HG02852 (cell line): Measurements from ENCODE around the gene RHBDF2.
A peak's percentile ranks its signal among the peaks of the same experiment; 100 is the strongest.

Experiments
- ATAC-seq: cut with Tn5 transposase; IDR thresholded peaks from one replicate; pipeline ENCODE4 v1.9.1; 2021; ENCODE audit warnings: mild to moderate bottlenecking, moderate library complexity; ENCODE audit not compliant: unreplicated experiment

Gene RHBDF2

DNA sequence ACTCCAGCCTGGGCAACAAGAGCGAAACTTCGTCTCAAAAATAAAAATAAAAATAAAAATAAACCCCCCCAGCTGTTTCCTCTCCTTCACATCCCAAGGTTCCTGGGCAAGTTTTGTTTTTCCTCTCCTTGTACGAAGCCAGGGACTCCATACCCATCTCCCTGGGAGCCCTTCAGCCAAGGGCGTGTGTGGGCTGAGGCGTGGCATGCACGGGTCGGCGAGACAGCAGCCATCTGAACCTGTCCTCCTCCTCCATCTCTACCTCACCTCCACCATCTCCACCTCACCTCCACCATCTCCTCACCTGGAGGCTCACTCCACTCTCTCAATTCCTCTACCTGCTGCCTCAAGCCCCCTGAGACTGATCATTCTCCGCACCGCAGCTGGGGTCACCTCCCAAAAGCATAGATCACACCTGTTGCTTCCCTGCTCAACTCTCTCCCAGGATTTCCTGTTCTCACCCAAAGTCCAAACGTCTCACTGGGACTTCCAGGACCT is 16.9 kb downstream of the RHBDF2 start:
- no peak for ATAC-seq

DNA sequence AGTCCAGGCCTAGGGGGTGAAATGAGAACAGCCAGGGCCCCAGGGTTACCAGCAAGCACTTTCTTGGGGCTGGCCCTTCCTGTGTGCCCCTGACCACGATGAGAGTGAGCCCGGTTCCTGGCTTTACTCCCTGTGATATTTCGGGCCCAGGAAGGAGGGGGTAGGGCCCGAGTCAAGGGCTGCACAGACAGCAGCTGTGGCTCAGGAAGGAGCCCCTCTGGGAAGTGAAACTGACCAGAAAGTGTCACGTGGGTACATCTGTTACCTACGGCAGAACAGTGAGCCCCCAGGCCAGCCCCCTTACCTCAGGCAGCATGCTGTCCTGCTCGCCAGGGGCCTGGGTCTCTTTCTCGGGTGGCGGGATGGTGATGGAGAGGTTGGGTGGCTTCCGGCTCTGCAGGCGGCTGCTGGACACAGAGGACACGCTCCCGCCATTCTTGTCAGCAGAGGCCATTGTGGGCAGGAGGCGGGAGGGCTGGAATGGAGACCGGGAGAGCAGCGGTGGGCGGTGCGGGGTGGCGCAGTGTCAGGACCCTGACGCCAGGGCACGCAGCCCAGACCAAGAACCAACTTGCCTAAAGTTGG is 20.1 kb downstream of the RHBDF2 start:
- peak; percentile 70 for ATAC-seq

DNA sequence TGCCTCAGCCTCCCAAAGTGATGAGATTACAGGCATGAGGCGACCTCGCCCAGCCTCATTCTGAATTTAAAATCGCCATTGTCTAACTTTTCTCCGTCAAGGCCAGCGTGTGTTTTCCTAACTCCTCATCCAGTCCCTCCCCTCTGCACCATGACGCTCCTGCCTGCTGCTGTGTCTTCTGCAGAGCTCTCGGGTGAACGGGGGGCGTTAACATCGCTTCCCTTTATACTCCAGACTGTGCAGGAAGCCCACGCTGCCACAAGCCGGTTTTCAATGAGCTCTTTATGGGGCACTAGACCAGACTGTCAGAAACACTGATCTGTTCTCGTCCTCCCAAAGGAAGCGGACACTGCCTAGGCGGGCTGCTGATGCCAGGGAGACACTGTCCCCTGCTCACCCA is 20.6 kb downstream of the RHBDF2 start:
- no peak for ATAC-seq

DNA sequence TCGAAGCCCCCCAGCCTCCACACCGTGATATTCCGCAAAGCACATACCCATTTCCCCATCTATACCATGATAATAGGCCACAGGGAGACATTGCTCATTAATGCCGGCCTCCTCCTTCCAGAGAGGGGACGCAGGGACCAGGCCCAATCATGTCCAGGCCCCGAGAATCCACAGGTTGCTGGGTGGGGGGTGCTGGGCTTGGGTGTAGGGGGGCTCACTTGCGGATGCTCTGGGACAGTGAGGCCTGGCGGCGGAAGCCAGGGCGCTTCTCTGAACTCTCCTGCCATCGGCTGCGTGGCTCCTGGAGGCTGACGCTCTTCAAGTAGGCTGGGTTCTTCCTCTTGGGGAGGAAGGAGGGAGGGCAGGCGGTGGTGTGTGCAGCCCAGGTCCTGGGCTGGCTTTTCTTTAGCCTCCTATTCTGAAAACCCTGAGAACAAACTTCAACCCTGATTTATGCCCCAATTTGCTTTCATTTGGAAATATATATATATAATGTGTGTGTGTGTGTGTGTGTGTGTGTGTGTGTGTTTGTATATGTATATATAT is 21.6 kb downstream of the RHBDF2 start:
- ATAC-seq, result no peak

DNA sequence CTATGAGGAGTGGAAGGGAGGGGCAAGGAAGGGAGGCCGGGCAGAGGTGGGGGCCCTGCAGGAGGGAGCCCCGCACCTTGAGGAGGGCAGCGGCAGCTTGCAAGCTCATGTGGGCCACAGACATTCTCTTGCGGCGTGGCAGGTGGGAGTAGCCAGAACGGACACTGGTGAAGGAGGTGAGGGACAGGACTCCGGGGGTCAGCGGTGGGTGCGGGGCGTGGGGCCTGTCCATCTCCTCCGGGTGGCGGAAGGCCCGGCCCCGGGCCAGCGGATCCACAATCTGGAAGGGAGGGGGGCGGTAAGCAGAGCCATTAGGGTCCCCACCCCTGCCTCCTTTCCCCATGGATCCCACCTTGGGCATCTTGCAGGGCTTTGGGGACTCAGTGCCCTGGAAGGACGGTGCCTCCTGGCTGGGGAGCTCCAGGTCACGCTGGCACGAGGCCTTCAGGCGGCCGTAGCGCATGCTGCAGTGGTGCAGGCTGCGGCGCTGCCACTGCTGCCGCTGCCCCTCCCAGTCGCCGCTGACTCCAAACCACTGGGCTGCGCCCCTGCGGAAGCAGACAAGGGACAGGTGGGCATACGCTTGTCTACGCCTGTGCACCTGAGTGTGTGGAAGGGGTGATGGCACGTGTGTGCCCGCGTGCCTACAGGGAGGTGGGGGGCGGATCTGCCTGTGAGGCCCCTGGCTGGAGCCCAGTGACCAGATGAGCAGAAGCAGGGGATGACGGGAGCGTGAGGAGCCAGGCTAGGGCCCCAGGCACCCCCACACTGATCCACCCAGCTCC is 22.3 kb downstream of the RHBDF2 start:
- no peak for ATAC-seq

DNA sequence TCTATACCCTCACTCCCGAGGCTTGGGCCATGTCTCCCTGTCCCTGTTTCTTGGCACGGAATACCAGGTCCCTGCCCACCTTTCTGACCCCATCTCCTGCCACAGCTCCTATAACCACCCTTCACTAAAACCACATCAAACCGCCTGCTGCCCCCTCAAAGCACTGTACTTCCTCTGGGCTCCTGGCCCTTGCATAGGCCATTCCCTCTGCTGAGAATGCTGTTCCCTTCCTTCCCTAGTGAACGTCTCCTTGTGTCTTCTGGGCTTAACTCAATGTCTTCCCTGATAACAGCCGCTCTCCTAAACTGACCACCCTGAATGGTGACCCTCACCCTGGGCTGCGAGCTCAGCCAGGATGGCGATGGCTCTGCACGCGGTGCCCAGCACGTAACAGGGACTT is 23.1 kb downstream of the RHBDF2 start:
- no peak for ATAC-seq

DNA sequence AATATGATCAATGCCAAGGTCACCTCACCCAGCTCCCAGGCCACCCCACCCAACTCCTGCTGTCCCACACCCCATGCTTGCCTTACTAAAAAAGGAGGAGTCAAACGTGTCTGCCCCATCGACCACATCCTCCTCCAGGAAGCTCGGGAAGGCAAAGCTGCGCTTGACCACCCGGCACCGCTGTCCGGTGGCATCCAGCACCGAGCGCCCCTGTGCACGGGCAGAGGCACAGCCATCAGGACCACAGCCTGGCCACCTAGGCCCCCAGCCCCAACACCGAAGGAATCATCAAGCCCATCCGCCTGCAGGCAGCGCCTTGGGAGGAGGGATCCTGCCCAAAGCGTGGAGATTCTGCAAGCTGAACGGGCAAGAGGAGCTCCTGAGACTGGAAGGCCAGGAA is 23.6 kb downstream of the RHBDF2 start:
- ATAC-seq, result no peak

DNA sequence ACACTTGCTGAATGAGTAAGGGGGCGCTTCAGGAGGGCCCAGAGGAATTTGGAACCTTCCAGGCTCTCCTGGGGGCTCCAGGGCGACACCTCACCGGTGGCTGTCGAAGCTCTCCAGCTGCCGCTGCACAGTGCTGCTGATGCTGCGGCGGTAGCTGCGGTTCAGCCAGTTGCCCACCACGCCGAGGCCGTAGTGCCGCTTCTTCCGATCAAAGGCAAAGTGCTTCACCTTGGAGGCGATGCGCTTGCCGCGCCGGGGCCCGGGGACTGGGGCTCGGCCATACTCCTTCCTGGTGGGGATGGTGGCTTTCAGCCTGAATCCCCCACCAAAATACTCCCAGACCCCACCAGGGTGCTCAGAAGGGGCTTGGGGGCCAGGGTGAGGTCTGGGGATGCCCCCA is 24.5 kb downstream of the RHBDF2 start:
- no peak for ATAC-seq

DNA sequence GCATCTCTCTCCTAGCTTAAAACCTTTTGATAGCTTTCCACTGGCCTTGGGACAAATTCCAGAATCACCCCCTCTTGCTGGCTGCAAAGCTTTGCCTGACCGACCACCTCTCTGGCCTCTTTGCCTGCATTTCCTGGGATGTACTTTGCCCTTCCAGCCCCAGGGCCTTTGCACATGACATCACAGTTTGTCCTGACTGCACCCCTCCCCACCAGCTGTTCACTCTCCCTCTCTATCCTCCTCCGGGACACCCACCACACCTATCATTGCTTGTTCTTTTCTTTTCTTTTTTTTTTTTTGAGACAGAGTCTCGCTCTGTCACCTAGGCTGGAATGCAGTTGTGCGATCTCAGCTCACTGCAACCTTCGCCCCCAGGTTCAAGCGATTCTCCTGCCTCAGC is 25.9 kb downstream of the RHBDF2 start:
- ATAC-seq, result no peak

DNA sequence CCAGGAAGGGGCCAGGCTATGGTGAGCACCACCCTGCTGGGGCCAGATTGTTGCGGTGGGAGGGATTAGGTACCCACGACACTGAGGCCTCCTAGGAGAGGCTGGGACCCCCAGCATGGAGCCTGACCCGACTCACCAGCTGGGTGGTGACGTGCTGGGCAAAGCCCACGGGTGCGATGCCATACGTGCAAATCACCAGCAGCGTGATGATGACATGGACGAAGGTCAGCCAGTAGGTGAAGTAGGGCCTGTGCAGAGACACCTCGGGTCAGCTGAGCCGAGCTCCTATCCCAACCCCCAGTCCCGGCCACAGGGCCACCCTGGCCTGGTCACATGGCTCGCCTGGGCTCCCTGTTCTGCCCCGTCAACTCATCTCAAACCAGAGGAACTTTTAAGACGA is 26.3 kb downstream of the RHBDF2 start:
- no peak for ATAC-seq

DNA sequence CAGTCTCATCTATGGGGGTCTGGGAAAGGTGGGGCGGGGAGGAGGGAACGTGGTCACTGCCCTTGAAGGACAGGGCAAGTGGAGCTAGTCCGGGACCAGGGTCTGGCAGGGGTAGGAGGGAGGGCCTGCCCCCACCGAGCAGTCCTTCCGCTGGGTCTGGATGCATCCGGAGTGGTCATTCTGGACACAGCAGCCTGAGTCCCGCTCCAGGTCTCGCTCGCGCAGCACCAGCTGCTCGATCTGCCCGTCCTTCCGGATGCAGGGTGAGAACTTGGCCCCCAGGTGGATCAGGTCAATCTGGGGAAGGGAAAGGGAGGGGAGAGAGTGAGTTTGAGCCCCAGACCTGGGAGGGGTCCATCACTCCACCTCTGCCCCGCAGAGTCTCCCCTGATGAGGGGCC is 27.0 kb downstream of the RHBDF2 start:
- no peak for ATAC-seq

DNA sequence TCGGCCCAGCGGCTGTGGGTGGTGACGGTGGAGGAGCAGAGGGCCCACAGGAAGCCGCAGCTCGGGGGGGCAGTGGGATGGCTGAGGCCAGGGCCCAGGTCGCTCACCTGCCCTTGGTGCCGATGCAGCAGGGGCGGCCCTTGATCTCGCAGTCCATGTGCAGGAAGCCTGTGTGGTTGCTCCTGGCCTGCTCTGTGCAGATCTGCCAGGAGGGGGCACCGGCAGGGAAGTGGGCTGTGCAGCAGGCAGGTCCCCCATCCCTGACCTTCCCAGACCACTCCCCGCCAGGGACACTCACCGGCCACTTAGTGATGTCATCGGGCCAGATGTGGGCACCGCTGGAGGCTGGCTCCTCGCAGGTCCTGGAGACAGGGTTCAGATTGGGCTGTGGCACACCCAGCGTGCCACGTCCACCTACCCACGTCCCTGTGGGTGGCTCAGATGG is 27.7 kb downstream of the RHBDF2 start:
- ATAC-seq, result no peak

DNA sequence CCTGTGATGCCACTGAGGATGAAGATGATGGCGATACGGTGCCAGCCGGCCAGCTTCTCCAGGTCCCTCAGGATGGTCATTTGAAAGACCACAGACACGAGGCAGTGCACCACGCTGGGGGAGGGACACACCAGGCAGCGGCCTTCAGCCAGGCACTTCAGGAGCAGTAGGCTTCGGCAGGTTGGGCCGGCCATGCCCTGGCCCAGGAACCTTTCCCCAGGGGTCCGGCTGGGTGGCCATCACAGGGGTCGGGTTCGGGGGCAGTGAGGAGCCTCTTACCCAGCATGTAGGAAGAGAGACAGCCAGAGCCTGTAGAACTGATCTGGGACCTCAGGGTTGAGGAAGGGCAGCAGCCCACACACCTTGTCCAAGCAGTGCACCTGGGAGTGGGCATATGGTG is 28.5 kb downstream of the RHBDF2 start:
- no peak for ATAC-seq

DNA sequence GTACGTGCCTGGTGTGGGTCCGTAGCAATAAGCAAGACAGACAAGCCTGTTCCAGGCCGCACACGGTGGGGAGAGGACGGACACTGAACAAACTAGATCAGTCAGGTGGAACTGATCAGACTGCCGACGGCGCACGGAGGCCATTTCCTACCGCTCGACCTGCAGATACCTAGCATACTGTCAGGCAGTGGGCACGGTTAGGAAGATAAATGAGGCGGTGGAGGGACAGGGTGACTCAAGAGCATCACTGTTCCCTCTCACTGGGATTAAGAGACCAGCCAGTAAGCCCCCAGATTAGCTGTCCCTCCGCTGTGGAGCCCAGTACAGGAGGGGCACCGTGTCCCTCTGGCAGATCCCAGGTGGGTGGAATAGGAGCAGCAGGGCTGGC is 29.0 kb downstream of the RHBDF2 start:
- no peak for ATAC-seq

DNA sequence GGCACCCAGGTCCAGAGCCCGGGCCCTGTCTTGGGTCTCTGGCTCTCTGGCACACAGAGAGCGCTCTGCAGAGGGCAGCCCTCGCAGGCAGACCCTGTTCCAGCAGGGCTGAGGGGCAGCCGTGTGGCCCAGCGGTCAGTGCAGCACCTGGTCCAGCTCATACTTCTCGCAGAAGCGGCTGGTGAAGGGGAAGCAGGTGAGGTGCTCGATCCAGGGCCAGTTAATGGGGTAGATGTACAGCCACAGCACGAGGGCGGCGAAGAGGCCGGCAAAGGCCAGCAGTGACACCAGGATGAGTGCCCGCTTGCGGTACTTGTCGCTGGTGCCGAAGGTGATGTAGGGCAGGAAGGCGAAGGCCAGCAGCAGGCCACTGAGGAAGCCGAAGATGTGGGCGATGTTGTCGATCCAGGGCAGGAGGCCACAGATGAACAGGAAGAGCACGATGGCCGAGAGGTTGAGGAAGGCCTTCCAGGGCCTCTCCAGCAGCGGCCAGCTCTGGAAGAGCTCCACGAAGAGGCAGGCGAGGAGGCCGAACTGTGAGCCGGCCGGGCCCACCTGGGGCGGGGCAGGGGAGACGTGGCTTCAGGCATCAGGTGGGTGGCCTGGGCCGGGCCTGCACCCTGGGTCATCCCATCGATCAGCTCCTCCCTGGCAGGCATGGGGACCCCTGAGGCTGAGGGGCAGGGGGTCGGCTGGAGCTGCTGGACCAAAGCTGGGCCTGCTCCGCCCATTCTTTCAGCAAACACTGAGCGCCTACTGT is 29.5 kb downstream of the RHBDF2 start:
- no peak for ATAC-seq

DNA sequence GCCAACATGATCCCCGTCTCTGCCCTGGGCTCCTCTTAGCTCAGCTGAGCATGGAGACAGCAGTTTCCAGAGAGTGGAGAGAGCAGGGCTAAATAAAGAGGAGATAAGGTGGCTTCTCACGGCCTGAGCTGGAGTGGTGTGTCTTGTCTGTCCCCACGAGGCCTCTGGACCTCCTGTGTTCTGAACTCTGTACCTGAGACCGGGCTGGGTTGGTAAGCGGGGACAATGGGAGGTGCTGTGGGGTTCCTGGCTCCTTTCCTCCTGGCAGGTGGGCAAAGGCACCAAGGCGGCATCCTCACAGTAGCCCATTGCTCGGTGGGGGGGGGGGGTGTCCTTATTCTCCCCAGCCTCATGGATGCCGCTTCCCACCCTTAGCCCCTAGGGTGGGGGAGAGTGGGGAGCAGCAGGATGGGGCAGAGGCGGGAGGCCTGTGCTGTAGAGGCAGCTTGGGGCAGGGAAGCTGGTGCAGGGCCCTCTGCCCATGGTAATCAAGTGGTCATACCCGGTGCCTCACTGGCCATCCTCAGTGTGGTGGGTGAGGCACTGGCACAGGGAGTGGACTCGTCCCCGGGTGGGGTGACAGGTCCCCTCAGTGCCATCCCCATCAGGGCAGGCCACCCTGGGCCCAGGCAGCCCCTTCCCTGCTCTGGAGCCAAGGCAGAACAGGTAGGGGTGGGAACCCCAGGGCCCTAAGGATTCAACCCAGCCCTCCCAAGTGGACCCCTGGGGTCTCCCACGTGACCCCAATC is 31.1 kb downstream of the RHBDF2 start:
- no peak for ATAC-seq

DNA sequence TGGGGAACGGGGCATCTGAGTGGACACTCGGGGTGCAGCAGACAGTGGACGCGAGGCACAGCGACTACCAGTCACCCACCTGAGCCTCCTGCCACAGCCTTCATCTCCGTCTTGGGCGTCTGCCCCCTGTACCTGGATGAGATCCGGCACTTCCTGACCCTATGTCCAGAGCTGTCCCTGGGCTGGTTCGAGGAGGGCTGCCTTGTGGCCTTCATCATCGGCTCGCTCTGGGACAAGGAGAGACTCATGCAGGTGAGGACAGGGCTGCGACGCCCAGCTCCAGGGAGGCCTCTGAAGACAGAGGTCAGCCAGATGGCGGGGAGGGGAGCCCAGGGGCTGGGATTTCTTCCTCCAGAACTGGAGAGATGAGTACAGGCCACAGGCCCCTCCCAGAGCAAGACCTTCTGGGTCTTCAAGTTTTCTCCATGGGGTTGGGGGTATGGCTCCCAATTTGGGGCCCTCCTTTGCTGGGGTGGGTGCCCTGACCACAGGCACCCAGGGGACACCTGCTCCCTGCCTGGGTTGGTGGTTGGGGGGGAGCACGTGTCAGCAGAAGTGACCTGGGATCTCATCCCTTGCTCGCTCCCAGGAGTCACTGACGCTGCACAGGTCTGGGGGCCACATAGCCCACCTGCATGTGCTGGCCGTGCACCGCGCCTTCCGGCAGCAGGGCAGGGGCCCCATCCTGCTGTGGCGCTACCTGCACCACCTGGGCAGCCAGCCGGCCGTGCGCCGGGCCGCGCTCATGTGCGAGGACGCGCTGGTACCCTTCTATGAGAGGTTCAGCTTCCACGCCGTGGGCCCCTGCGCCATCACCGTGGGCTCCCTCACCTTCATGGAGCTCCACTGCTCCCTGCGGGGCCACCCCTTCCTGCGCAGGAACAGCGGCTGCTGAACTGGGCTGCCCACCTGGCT is 31.9 kb downstream of the RHBDF2 start:
- no peak for ATAC-seq

DNA sequence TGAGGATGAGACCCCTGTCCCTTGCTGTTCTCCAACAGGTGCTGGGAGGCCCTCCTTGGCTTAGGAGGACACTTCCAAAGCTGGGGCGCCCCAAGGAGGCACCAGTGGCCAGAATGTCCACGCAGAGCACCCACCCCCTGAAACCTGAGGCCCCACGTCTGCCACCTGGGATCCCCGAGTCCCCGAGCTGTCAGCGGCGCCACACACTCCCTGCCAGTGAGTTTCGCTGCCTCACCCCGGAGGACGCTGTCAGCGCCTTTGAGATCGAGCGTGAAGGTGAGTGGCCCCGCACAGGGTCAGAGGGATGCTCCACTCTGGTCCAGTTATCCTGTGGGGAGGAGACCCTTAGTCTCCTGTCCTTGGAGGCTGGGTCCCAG is 32.6 kb downstream of the RHBDF2 start:
- ATAC-seq, result no peak

DNA sequence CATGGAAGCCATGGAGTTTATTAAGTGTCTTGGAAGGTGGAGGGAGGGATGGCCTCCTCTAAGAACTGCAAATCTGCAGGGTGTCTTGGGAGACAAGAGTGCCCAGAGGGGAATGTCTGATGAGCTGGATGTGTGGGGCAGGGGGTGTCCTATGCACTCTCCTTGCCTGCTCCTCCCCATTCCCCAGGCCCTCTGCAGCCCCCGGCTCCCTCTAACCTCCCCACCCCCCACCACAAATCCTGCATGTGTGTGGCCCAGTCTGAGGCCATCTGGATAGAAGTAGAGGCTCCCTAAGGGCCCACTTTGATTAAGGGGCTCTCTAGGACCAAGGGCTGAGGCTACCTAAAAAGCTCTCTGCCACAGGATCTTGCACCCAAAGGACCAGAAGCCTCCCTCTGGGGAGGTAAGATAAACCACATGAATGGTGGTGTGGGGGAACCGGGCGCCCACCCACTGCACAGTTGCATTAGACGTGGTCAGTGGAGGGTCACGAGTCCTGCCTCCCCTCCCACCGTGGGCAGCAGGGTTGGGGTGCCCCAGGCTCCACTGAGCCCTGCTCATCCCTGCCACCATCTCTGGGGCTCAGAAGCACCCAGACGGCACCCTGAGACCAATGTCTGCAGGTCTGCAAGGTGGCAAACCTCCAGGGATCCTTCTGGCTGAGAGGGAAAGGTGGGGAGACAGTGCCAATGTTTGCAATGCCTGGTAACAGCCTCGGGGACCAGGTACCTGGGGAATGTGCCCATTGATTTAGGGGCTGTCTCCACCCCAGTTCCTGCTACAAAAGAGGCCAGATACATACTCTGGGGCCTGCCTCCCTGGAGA is 33.2 kb downstream of the RHBDF2 start:
- no peak for ATAC-seq
